A204.1 (cell line): Measurements from ENCODE around the gene DOLPP1.

Experiments
- FAIRE-seq: peaks from 2 replicates; lab custom pipeline; 2012; peaks lifted over from hg19 to GRCh38; lab: Jason Lieb, UNC

Gene DOLPP1

DNA sequence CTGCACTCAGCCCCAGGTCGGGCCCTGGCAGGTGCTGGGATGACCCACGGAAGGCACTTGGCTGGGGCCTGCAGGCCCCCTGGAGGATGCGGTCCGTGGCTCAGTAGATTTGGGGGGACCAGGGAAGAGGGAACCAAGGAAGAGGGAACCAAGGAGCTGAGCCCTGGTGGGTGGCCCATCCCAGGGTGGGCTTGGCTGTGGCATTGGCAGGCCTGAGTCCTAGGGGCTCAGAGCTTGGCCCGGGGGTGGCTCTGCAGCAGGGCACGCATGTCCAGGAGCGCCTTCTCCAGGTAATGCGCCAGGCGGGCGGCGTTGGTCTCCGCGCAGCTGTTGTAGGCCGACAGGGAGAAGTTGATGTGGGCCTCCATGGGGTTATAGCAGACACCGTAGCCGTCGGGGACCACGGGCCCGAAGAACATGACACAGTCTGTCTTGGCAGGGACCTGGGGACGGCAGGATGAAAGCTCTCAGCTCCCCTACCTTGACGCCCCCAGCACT is 14.3 kb downstream of the DOLPP1 start:
- FAIRE-seq, result no peak

DNA sequence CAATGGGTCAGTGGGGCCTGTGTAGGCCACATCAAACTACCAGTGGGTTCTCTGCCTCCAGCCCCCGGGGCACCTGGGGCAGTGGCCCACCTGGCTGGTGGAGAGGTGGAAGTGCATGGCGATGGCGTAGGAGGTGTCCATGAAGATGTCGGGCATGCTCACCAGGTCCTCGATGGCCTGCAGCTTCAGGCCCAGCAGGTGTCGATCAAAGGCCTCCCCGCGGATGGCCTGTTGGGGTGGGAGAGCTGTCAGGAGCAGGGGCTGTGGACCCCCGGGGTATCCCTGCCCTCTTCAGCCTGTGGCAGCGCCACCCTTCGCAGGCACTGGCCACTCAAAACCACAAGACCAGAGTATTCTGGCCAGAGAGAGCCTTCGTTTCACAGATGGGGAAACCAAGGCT is 15.0 kb downstream of the DOLPP1 start:
- no peak for FAIRE-seq

- no peak for FAIRE-seq
Observed at GRCh38 chr9:129097671-129098306, 16.9 kb downstream of the DOLPP1 start.

DNA sequence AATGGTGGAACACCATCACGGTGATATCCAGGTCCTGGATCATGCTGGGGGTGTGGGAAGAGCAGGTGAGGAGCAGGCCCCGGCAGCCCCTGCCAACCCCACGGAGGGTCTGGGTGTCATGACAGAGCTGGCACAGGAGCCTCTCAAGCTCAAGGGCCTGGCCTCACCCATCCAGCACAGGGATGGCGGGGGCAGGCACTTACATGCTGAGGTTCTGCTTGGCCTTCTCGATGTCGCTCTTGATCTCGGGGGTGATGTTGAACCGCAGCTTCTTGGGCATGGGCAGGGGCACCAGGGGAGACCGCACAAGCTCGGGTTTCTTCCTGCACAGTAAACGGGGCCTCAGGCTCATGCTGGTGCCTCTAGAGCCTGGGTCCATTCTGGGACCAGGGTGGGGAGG is 17.4 kb downstream of the DOLPP1 start:
- no peak for FAIRE-seq

- FAIRE-seq, result no peak
Observed at GRCh38 chr9:129100383-129101169, 19.7 kb downstream of the DOLPP1 start.

DNA sequence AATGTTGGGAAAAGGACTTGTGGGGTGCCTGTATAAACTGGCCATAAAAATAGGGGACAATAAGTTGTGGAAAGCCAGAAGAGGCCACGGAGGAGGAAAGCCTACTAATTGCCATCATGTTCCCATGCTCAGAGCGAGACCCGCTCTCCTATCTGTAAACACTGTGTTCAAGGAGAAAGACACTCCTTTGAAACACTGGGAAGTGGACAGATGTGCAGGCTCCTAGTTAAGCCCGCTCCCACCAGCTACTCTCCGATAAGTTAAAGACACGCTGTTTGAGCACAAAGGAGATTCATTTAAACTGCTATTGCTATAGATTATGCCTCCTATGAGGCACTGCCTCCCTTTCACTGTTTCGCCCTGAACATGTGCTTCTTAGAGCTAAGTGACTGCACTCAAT is 20.4 kb downstream of the DOLPP1 start:
- FAIRE-seq, result no peak

DNA sequence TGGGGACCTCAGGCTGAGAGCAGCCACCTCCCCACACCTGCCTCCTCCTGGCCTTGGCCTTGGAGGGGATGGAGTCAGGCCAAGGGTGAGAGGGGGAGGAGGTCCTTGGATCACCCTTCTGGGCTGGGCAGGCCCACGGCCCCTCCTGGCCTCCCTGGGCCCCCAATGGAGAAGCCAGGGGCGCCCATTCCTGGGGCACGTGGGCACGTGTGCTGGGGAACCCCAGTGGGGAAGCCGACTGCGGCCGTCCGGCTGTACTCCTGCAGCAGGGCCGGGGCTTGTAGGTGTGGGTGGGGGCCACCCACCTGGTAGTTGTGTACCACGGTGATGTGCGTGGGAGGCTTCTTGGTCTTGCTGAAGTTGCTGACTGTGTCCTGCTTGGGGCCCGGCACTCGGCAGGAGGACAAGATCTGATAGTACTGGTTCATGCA is 21.2 kb downstream of the DOLPP1 start:
- FAIRE-seq, result no peak

DNA sequence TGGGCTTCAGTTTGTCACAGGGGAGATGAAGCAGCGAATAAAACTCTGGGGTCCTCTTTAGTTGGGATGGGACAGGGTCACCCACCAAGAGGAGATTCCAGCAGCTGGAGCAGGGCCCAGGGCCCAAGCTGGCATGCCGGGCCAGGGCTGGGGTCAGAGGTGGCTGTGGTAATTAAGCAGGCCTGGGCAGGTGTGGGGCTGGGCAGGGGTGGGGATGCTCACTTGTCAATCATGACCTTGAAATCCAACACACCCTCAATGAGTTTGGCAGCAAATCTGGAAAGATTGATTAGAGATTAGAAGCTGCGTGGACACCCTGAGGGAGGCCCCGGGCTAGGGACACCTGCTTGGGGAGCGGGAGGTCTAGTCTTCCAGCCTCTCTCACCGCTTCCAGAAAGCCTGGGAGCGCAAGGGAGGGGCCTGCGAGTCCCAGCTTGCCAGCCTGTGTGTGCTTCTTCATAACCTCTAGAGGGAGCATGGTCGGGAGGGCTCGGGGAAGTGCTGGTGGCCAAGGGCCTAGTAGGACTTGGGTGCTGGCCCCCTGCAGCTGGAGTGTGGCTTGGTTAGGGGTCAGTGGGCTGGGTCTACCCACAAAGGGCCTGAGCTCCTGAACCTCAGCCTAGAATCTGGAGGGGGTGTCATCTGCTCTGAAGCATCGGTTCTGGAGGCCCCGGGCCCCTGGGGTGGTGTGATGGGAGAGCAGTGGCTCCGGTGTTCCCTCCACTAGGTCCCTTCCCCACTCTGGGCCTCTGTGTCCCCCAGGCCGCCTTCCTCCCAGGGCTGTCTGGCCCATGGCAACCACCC is 22.1 kb downstream of the DOLPP1 start:
- no peak for FAIRE-seq

- no peak for FAIRE-seq
Observed at GRCh38 chr9:129103595-129103965, 22.7 kb downstream of the DOLPP1 start.

GRCh38 chr9:129104051-129104450 is 23.1 kb downstream of the DOLPP1 start:
- FAIRE-seq, result no peak

DNA sequence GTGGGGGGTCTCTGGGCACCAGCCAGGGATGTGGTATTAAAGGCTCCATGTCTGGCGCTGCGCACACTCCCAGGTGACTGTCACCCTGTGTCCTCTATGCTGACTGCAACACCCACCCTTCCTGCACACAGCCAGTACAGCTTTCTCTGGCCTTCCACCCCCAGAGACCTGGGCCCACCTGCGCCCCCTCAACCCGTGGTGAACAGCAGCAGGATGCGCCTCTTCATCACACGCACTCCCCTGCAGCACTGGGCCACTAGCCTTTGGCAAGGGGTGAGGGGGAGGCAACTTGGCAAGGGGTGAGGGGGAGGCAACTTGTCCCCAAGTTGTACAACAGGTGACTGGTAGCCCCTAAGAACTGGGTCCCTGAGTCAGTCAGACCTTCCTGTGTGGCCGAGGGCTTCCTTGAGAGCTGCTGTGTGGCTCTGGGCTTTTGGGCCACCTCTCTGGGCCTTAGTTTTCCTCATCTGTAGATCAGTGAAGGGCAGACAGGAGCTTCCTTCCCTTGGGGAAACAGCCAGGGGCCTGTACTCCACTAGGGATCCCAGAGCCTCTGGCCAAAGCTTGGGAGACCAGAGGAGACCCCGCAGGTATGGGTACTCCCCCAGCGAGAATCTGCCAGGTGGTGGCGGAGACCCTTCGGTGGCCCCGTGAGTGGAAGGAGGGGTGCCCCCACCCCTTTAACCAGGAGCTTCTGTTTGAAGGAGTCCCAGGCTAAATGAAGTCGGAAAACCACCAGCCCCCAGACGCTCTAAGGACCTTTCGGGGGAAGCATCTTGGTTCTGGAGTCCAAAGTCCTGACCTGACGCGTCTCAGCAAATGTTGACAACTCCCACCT is 25.2 kb downstream of the DOLPP1 start:
- no peak for FAIRE-seq

DNA sequence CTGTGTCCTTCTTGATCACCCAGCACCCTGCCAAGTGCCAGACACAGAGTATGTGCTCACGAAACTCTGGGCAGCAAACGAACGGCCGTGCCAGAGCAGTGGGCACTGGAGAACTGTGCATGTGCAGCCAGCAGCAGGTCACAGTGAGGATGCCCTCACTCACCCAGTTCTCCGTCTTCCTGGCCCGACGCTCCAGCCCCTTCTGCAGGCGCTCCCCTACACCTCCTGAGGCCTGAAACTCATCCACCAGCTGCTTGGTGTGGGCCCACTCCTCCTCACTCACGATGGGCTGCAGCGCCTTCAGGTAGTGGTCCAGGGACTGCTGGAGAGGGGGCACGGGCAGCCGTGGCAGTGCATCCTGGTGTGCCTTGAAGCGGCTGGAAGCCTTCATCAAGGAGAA is 26.7 kb downstream of the DOLPP1 start:
- no peak for FAIRE-seq

DNA sequence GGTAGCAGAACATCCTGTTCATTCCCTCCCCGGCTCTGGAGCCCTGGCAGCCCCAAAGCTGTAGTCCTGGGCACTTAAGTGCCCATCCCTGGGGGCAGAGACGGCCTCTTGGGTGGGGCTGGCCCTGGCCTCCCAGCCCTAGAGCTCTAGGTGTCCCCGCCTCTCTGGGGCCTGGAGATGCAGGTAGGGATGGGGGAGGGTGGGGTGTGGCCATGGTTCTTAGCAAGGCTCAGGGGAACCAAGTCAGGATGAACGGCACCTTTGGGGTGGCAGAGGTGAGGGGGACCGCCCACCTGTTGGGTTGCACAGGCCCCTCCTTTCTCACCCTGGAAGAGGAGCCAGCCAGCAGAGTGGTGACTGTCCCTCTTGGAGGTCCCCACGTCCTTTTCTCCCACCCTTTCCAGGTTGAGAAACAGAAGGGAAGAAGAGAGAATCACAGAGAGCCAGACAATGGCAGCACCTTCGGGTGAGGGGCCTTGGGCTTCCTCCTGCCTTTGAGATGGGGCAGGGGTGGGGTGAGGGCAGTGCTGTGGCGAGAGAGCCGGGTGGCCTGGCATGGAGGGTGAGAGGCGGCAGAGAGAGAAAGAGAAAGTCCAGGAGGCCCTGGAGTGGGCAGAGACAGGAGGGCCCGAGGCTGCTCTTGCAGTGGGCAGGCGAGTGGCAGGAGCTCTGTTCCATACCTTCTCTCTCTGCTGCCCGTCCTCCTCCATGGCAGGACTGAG is 27.3 kb downstream of the DOLPP1 start:
- FAIRE-seq, result no peak

DNA sequence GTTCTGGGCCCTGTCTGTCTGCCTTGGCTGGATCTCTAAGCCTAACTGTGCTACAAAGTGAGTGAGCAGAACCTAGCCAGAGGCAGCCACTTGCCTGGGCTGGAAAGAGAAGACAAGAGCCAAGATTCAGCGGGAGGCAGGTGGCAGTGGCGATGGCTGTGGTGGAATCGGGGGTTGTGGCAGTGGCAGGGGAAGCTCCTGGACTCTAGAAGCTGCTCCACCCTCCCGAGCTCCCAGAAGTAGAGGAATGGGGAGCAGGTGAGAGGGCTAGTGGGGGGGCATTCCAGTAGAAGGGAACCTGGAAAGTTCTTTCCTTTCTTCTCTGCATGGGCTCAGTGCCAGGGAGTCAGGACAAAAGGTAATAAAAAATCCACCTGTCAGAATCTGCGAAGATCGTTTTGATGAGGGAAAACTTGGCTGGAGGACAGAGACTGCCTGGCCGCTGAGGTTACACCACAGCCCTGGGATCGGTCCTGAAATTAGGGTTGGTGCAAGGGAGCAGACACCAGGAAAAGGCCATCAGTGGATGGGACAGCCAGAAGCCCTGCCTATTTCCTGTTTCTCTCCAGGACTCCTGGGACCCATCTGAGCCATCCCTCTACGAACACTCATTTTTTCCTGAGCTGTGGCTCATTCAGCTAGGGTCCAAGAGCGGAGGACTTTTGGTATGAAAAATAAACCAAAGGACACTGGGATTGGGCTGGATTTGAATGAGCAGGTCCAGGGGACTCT is 28.1 kb downstream of the DOLPP1 start:
- FAIRE-seq, result no peak

GRCh38 chr9:129109537-129109903 is 28.6 kb downstream of the DOLPP1 start:
- no peak for FAIRE-seq

DNA sequence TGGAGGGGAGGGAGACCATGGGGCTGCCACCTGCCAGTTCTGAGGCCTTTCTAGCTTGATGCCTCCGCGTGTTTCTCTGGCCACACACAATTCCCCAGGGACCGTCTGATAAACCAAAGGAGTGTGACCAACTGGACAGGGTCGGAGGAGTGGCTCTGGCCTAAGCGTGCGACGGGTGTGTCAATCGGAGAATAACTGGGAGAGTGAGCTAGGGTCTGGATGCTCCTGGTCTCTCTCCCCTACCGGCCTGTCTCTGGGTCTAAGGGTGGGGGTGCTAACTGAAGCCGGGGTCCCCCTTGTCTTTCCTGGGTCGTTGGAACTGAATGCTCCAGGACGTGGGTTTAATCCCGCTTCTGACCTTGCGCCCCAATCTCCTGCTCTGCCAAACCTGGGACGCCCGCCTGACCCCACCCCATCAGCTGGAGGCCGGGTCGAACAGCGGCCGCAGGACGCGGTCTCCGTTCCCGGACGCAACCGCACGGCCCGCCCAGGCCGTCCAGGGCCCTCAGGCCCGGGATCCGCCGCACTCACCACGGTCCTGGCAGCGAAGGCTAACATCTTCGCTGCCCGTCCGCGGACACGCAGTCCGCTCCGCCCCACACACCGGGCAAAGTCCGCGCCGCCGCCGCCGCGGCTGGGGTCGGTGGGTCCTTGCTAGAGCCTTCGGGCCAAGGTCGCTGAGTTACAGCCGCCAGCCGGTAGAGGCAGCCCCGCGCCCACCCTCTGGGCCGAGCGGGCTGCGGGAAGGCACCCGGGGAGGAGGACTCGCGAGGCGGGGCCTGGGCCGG is 29.2 kb downstream of the DOLPP1 start:
- no peak for FAIRE-seq

DNA sequence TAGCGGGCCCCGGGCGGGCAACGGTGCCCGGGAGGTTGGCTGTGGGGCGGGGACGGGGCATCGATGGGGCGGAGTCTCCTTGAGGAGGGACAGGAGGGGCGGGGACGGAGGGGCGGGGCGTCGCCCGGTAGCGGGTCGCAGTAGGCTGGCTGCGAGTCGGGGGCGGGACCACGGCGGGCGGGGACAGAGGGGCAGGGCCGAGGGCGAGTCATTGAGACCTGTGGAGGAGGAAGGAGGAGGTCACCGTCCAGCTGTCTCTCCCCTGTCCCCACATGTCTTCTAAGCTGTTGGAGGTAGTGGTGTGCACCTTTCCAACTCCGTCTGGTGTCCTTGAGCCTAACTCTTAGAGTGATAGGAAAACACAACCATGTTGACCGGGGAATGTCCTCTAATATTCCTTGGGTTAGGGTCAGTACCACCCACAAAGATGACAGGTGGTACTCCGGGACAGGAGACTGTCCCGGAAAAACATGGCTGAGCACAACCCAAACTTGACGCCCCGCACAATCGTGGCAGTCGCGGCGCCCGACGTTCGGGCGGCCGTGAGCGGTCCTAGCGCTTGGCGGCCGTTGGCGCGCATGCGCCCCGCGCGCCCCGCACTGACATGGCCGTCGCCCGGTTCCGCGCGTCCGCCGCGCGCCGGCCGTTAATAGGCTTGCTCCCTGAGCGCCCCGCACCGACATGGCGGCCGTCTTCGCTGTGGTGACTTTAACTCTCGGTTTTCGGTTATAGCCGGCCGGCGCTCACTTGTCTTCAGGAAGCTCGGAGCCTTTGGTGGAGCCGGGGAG is 30.0 kb downstream of the DOLPP1 start, which contains the start of the genes CRAT and PTPA:
TSS of gene CRAT (minus strand) at position 54 of the 788 bp plus-strand sequence. CDS start 284 bp downstream, outside the sequence.
TSS of gene PTPA (plus strand) at position 676 of the 788 bp plus-strand sequence. CDS start 186 bp downstream, outside the sequence.
- FAIRE-seq, result no peak

DNA sequence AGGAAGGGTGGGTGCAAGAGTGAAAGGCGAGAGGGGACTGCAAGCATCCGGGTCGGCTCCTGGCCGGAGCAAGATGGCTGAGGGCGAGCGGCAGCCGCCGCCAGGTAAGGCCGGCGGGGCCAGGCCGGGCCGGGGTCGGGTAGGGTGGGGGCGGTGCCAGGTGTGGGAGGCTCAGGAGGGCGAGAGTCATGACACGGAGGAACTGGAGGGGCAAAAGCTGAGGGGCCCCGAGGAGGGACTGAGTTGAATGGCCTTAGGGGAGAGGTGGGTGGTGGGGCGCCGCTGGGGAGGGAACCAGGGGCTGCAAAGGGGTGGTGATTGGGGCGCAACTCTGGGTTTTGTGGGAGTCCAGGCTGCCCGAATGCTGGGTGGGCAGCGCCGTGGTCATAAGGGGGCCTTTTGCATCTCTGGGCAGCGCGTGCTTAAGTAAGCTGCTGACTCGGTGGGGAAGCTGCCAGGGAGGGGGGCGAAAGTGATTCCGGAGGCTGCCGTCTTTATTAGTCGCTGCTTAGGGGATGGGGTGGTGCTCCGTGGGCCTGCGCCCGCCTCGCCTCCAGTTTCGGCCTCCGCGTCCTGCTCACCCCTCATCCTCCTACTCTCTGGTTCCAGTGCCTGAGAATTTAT is 30.7 kb downstream of the DOLPP1 start:
- no peak for FAIRE-seq
